Measurements from ENCODE around the gene DR1.

GRCh38 chr1:93323185-93323820, 22.4 kb upstream of the DR1 start:
- TF ChIP-seq CTCF (IDR thresholded peaks at IDR 0.05; ENCODE audit: low read length) (no peak), EZH2 (optimal IDR thresholded peaks at IDR 0.05; ENCODE audit: low read depth, low read length) (no peak), EZH2phosphoT487 (IDR thresholded peaks at IDR 0.05; ENCODE audit: low read length) (no peak)
